ENCODE data around the gene PHYH. TPM values are rescaled to one million over a fixed set of nuclear protein-coding genes. Genes with fewer than 3 reads are reported as not detected.

The PHYH gene
- total and polyA plus RNA-seq, 7 donors = 99.3 to 237 (median 184) TPM

GRCh38 chr10:13310518-13311176 lies 10.8 kb upstream of the PHYH start:
- no peaks in the 10 kb centered on the region for H3K9me3 ChIP-seq
- intact Hi-C loops (cut with DNase I) = no loop called here
- ATAC-seq (no peak), DNase-seq (no peak)
- no peaks in the 10 kb centered on the region for H3K36me3 ChIP-seq (ENCODE audit: insufficient read depth in 1 of 2, low read depth in 1 of 2)
- no peak for TF ChIP-seq CTCF (IDR thresholded peaks at IDR 0.05)
- H3K27me3 ChIP-seq (ENCODE audit: insufficient read depth in 3 of 3, low read length in 2 of 3) = no peaks in the 10 kb centered on the region
- H3K27ac ChIP-seq = no peak overlapping the region
- H3K4me1 ChIP-seq = no peaks in the 10 kb centered on the region
- 88 to 94% (median 92%) methylated on average over 7 of the region's 7 CpGs for WGBS, 3 donors
- H3K4me3 ChIP-seq = no peak overlapping the region

GRCh38 chr10:13309792-13310191 lies 9.9 kb upstream of the PHYH start:
- ATAC-seq (no peak), DNase-seq (no peak)
- no peaks in the 10 kb centered on the region for H3K9me3 ChIP-seq
- WGBS, 3 donors = 96 to 100% (median 96%) methylated on average over 2 of the region's 2 CpGs
- H3K27me3 ChIP-seq (ENCODE audit: insufficient read depth in 3 of 3, low read length in 2 of 3) = no peaks in the 10 kb centered on the region
- TF ChIP-seq CTCF (IDR thresholded peaks at IDR 0.05) = no peak
- H3K4me3 ChIP-seq = no peak overlapping the region
- no peak overlapping the region for H3K27ac ChIP-seq
- intact Hi-C loops (cut with DNase I) = no loop called here
- H3K36me3 ChIP-seq (ENCODE audit: insufficient read depth in 1 of 2, low read depth in 1 of 2) = no peaks in the 10 kb centered on the region
- H3K4me1 ChIP-seq = no peaks in the 10 kb centered on the region

GRCh38 chr10:13308096-13308495 lies 8.2 kb upstream of the PHYH start:
- H3K4me1 ChIP-seq = no peaks in the 10 kb centered on the region
- H3K27ac ChIP-seq = no peak overlapping the region
- no peak overlapping the region for H3K4me3 ChIP-seq
- TF ChIP-seq CTCF (IDR thresholded peaks at IDR 0.05) = no peak
- H3K27me3 ChIP-seq (ENCODE audit: insufficient read depth in 3 of 3, low read length in 2 of 3) = no peaks in the 10 kb centered on the region
- no peaks in the 10 kb centered on the region for H3K9me3 ChIP-seq
- intact Hi-C loops (cut with DNase I) = no loop called here
- WGBS, 3 donors = 71 to 73% (median 73%) methylated on average over 6 of the region's 6 CpGs
- DNase-seq (no peak), ATAC-seq (no peak)
- no peaks in the 10 kb centered on the region for H3K36me3 ChIP-seq (ENCODE audit: insufficient read depth in 1 of 2, low read depth in 1 of 2)

GRCh38 chr10:13306103-13306502 lies 6.2 kb upstream of the PHYH start:
- Histone ChIP-seq H3K36me3 (ENCODE audit: insufficient read depth in 1 of 2, low read depth in 1 of 2) (no peaks in the 10 kb centered on the region), H3K9me3 (no peaks in the 10 kb centered on the region), H3K27me3 (ENCODE audit: insufficient read depth in 3 of 3, low read length in 2 of 3) (no peaks in the 10 kb centered on the region), H3K4me1 (peaks cover 3% of the 10 kb centered on the region), H3K4me3 (no peak overlapping the region), H3K27ac (no peak overlapping the region)
- no peak for ATAC-seq
- WGBS, 3 donors = 82 to 87% (median 85%) methylated on average over 6 of the region's 6 CpGs
- DNase-seq = no peak
- intact Hi-C loops (cut with DNase I) = no loop called here
- no peak for TF ChIP-seq CTCF (IDR thresholded peaks at IDR 0.05)

Measured in psoas muscle (tissue), 8 donors.